Activated T-cell treated with anti-CD3 and anti-CD28 coated beads for 48 hours (primary cell): ENCODE data around the gene RARB.

Experiments
- DNase-seq: peaks from one replicate; pipeline ENCODE4 v3.0.0-alpha.2; 2020; ENCODE audit warnings: low read depth

RARB gene

DNA sequence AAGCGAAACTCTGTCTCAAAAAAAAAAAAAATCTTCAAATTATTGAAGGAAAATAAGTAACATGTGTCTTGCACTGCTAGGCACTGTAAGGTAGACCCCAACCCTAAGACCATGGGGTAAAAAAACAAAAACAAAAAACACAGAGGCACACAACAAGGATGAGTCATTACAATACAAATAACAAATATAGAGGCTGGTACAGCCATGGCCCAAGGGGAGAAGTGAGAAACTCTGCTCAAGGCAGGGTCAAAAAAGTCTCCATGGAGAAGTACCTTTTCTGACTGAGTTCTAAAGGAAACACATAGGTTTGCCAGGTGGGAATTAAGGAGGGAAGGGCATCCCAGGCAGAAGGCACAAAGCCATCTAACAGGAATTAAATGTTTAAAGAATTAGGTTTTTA, 182.1 kb downstream of the RARB start:
- no peak for DNase-seq

DNA sequence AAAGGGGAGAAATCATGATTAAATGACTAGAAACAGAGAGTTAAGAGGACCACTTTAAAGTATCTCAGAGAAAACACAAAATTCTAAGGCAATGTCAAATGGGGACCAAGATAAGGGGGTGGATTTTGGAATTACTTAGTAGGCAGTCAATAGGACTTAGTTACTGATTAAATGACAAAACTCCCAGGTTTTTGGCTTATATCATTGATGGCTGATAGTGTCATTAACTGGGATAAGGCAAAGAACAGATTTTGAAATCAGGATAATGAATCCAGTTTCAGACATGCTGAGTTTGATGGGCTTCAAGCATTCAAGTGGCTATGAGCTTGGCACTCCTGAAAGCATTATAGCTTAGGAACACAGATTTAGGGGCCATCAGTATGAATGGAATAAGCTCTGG, 182.7 kb downstream of the RARB start:
- DNase-seq, result no peak

DNA sequence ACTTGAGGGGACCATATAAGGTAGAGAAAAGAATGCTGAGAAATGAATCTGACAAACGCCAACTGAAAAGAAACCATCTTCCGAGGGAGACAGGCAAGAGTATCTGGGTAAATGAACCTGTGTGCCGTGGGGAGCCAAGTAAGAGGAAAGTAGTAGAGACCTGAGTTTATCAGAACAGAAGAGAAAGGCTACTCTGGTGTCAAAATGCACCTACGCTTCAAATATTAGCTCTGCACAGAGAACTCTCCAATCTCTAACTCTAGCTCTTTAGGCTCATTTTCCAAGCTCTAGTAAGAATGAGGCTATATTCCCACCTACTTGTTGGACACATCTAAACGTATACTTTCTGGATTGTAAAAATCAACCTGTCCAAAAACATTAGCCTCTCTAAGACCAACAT, 183.1 kb downstream of the RARB start:
- DNase-seq, result no peak

DNA sequence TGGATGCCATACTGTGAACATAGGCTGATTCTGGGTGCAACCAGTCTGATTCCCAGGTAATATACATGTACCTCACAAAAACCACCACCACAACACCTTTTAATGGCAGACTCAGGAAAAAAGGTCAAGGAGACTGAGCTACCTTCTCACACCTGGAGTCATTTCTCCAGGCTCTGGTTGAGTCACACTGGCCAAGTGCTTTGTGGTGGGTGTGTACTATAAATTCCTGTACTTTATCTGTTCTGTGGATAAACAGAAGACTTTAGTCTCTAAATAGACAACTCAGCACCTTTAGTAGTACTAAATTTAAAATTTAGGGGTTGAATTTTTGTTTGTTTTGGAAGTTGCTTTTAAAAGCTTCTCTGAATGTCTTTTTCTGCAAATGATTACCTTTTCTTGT, 190.0 kb downstream of the RARB start:
- DNase-seq, result no peak

DNA sequence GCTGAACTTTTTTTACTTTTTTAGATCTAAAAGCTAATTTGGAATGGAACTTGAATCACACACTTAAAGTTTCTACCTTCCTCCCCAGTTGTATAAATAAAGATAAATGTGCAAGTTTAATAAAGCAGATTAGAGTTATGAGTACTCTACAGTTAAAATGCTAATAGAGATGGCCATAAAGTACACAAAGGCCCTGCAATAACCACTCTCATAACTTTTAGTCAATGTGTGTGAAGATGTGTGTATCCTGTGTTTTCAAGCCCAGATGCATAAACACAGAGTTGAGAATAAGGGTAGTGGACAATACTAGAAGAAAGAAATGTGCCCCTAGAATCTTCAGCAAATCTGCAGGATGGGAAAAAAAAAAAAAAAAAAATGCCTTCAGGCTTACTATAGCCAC, 191.3 kb downstream of the RARB start:
- DNase-seq, result no peak

DNA sequence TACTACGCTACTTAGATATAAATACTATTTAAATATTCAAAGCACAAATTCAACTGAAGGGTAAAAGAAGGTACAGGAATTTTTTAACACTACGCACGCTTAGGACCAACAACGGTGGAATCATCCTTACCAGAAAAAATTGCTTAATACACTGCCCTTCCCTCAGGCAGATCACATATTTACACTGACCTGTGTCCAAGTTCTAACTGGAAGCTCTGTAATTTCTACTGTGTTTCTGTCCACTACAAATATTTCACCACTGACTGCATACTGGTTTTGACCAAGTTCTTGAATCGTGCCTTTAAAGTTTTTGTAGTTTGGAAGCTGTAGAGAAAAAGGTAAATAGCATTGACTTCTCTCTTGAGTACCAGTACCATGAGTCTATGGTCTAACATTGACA, 192.4 kb downstream of the RARB start:
- no peak for DNase-seq

DNA sequence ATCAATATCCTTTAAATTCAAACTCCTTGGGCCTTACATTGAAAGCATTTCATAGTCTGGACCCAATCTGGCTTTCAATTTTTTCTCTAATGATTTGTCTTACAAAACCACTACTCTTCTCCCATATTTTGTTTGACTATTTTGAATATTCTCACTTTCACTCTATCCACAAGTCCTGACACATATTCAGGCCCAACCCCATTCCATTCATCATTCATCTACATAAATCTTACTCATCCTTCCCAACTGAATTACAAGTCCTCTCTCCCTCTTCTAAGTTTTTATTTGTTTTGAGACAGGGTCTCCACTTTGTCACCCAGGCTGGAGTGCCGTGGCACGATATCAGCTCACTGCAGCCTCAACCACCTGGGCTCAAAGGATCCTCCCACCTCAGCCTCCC, 193.0 kb downstream of the RARB start:
- no peak for DNase-seq

DNA sequence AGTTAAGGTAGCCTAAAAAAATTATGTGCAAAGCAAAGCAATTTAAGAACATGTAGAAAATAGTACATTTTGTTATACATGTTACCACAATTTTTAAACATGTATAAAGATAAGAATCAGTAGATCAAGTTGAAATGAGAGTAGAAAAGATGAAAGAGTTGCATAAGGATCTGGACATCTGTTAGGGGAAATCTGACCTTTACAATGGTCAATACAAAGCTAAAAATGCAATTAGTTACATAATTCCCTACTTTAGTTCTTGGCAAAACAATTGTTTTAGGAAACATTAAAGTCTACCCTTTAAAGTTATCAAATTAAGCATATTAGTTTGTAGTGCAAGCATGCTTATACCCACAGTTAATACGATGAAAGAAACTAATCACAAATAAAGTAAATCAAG, 203.9 kb downstream of the RARB start:
- no peak for DNase-seq

DNA sequence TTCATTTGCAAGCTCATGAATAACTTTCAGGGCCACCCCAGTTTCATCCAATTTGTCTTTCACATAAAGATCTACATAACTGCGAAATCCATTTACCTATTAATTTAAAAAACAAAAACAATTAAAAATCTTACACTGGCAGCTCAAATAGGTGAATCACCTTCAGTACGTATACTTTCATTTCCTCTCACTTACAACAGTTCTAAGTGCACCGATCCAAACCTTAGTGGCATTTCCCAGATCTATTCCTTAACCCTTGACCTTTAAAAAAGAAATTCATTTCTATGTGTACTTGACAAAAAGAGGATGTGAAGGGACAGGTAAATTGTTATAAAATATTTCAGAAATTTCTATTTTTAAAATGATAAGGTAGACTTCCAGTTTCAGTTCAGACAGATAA, 205.9 kb downstream of the RARB start:
- DNase-seq, result no peak

GRCh38 chr3:25635038-25635437, 207.0 kb downstream of the RARB start:
- DNase-seq, result no peak
